Measurements from ENCODE around the gene MXRA7.

DNA sequence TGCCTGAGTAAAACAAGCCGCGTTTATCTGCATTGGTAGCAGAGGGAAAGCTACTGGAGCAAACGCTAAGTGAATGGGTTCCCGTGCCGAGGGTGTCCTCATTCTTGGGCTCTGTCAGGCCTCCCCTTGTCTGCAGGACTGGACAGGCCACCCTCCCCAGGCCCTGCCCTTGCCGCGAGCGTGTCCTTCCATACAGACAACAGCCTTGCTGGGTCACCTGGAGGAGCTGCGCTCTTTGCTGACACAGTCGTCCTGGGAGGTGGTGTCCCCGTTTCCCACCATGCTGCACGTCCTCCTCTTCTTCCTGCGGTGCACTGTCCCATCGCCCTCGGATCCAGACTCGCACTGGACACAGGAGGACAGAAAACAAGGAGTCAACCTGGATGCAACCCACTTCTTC, 7.8 kb upstream of the MXRA7 start:
- no peak for TF ChIP-seq POLR2A (IDR thresholded peaks at IDR 0.05; ENCODE audit: low read depth, low read length)
- no peak for TF ChIP-seq POLR2AphosphoS5 (IDR thresholded peaks at IDR 0.05; ENCODE audit: low read depth, low read length)
- no peak for TF ChIP-seq POU2F2 (IDR thresholded peaks at IDR 0.05; ENCODE audit: low read depth, low read length)
- TF ChIP-seq SPI1 (IDR thresholded peaks at IDR 0.05; ENCODE audit: low read depth, low read length) = no peak
- no peak for TF ChIP-seq PAX5 (IDR thresholded peaks at IDR 0.05; ENCODE audit: insufficient read depth, low read length, severe bottlenecking)

Data from GM12891 (cell line).